NCI-H146 treated with DMSO at 0.1 percent for 48 hours (cell line): ENCODE results near the gene KLHDC4.
"Not testable (repeated sequence)": the region's sequence is repeated elsewhere in the genome, so short reads cannot be mapped to it uniquely, and the experiment has no call there.

ENCODE experiments used
- DNase-seq: peaks from one replicate; lab custom pipeline; 2025; ENCODE audit not compliant: unreplicated experiment; lab: John Stamatoyannopoulos, UW

The KLHDC4 gene

GRCh38 chr16:87744750-87745514 lies 20.9 kb downstream of the KLHDC4 start:
- DNase-seq = no peak

GRCh38 chr16:87742781-87743490 lies 22.9 kb downstream of the KLHDC4 start:
- no peak for DNase-seq

- DNase-seq = no peak
These were observed 23.9 kb downstream of the KLHDC4 start for GRCh38 chr16:87741700-87742415.

GRCh38 chr16:87740909-87741424 lies 24.8 kb downstream of the KLHDC4 start:
- no peak for DNase-seq

- DNase-seq = no peak
These were observed 25.3 kb downstream of the KLHDC4 start for GRCh38 chr16:87740441-87740840.

GRCh38 chr16:87739801-87740200 lies 26.0 kb downstream of the KLHDC4 start:
- DNase-seq = no peak

GRCh38 chr16:87736008-87736382 lies 29.8 kb downstream of the KLHDC4 start:
- DNase-seq = no peak

- DNase-seq = no peak
These were observed 30.3 kb downstream of the KLHDC4 start for GRCh38 chr16:87735270-87736007.

GRCh38 chr16:87734644-87735043 lies 31.1 kb downstream of the KLHDC4 start:
- no peak for DNase-seq

GRCh38 chr16:87733190-87733589 lies 32.6 kb downstream of the KLHDC4 start:
- DNase-seq = no peak

- DNase-seq = no peak
These were observed 34.2 kb downstream of the KLHDC4 start for GRCh38 chr16:87731607-87732006.

- no peak for DNase-seq
These were observed 36.4 kb downstream of the KLHDC4 start for GRCh38 chr16:87729266-87729954.

GRCh38 chr16:87728026-87728425 lies 37.8 kb downstream of the KLHDC4 start:
- DNase-seq = no peak

GRCh38 chr16:87727346-87727745 lies 38.4 kb downstream of the KLHDC4 start:
- DNase-seq = no peak

GRCh38 chr16:87726577-87726976 lies 39.2 kb downstream of the KLHDC4 start:
- DNase-seq = not testable (repeated sequence)

- DNase-seq = no peak
These were observed 40.1 kb downstream of the KLHDC4 start for GRCh38 chr16:87725596-87726235.

GRCh38 chr16:87724490-87725291 lies 41.1 kb downstream of the KLHDC4 start:
- DNase-seq = no peak

- no peak for DNase-seq
These were observed 42.6 kb downstream of the KLHDC4 start for GRCh38 chr16:87723226-87723623.

- DNase-seq = no peak
These were observed 43.1 kb downstream of the KLHDC4 start for GRCh38 chr16:87722590-87723225.
